ENCODE data around the gene OR7D2.

DNA sequence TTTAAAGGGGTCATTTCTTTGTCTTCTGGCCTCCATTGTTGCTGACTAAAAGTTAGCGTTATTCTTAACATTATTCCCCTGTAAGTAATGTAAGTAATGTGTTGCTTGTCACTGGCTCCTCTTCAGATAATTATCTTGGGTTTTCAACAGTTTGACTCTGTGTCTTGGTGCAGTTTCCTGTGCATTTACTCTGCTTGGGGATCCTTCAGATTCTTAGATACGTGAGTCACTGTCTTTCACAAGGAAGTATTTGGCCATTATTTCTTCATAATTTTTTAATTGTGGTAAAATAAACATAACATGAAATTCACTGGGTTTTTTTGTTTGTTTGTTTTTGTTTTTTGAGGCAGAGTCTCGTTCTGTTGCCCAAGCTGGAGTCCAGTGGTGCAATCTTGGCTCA, 13.5 kb upstream of the OR7D2 start:
- TF ChIP-seq, protein P1, sequence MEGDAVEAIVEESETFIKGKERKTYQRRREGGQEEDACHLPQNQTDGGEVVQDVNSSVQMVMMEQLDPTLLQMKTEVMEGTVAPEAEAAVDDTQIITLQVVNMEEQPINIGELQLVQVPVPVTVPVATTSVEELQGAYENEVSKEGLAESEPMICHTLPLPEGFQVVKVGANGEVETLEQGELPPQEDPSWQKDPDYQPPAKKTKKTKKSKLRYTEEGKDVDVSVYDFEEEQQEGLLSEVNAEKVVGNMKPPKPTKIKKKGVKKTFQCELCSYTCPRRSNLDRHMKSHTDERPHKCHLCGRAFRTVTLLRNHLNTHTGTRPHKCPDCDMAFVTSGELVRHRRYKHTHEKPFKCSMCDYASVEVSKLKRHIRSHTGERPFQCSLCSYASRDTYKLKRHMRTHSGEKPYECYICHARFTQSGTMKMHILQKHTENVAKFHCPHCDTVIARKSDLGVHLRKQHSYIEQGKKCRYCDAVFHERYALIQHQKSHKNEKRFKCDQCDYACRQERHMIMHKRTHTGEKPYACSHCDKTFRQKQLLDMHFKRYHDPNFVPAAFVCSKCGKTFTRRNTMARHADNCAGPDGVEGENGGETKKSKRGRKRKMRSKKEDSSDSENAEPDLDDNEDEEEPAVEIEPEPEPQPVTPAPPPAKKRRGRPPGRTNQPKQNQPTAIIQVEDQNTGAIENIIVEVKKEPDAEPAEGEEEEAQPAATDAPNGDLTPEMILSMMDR (IDR thresholded peaks at IDR 0.05), result no peak
- TF ChIP-seq POLR2AphosphoS5 (IDR thresholded peaks at IDR 0.05), result no peak

Measured in prostate gland (tissue), 2 donors.